ENCODE measurements around the gene C10orf90. TPM values are rescaled to one million over a fixed set of nuclear protein-coding genes. Genes with fewer than 3 reads are reported as not detected.
"Not testable (repeated sequence)": the region's sequence is repeated elsewhere in the genome, so short reads cannot be mapped to it uniquely, and the experiment has no call there.

The C10orf90 gene
- total RNA-seq, 1 experiment from 2014 or later, result 1.0 TPM

- DNase-seq (ENCODE audit: low read depth), result no peak
These were observed 277.4 kb downstream of the C10orf90 start for GRCh38 chr10:126393076-126393475.

GRCh38 chr10:126392469-126392868 lies 278.0 kb downstream of the C10orf90 start:
- no peak for DNase-seq (ENCODE audit: low read depth)

GRCh38 chr10:126392068-126392467 lies 278.4 kb downstream of the C10orf90 start:
- no peak for DNase-seq (ENCODE audit: low read depth)

- DNase-seq (ENCODE audit: low read depth), result no peak
These were observed 279.2 kb downstream of the C10orf90 start for GRCh38 chr10:126391192-126391885.

- DNase-seq (ENCODE audit: low read depth), result no peak
These were observed 280.2 kb downstream of the C10orf90 start for GRCh38 chr10:126390324-126390723.

GRCh38 chr10:126387931-126388911 lies 282.3 kb downstream of the C10orf90 start, which contains the start of gene ADAM12:
Gene ADAM12, minus strand, starts transcription at chr10:126388477. Its CDS starts 332 bp downstream, at chr10:126388145.
- peak; percentile 67 for DNase-seq (ENCODE audit: low read depth)

- peak; percentile 78 for DNase-seq (ENCODE audit: low read depth)
These were observed 283.2 kb downstream of the C10orf90 start for GRCh38 chr10:126387041-126387921.

- peak; percentile 93 for DNase-seq (ENCODE audit: low read depth)
These were observed 286.1 kb downstream of the C10orf90 start for GRCh38 chr10:126384269-126384873.

- peak; percentile 89 for DNase-seq (ENCODE audit: low read depth)
These were observed 290.0 kb downstream of the C10orf90 start for GRCh38 chr10:126380352-126381076.

GRCh38 chr10:126379166-126379565 lies 291.3 kb downstream of the C10orf90 start:
- not testable (repeated sequence) for DNase-seq (ENCODE audit: low read depth)

GRCh38 chr10:126376956-126377355 lies 293.5 kb downstream of the C10orf90 start:
- peak; percentile 89 for DNase-seq (ENCODE audit: low read depth)

- peak; percentile 65 for DNase-seq (ENCODE audit: low read depth)
These were observed 294.5 kb downstream of the C10orf90 start for GRCh38 chr10:126375926-126376554.

- DNase-seq (ENCODE audit: low read depth), result no peak
These were observed 295.2 kb downstream of the C10orf90 start for GRCh38 chr10:126375299-126375698.

Other genes with a start within 250 kb of the C10orf90 start
- 38.0 and 45.5 TPM in 2 replicates for gene DOCK1, start 234.7 kb upstream of the C10orf90 start, total RNA-seq (2014; rRNA removed)